ENCODE measurements around the gene ERMAP.

ERMAP gene

DNA sequence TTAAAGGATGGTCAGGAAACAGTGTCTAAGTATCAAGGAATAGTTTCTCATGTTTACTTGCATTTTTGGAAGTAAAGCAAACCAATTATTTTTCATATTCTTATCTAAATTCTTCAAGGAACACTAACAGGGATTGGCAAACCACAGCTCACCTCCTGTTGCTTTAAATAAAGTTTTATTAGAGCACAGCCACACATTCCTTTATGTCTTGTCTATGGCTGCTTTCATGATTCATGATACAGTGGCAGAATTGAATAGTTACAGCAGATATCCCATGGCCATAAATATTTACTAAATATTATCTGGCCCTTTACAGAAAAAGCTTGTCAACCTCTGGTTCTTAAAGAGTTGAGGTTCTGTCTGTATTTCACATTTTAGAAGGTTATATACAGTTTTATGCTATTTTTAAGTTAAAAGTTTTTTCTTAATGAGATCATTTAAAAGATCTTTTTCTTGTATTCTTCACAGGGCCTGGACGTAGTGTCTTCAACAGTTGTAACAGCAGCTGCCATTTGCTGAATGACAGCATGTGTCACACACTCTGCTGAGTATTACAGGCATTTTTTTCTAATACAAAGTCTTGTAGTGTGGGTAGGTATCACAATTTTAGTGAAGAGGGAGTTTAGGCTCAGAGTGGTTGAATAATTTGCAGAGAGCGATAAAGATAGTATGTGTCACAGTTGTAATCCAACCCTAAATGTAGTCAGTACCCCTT lies 32.1 kb downstream of the ERMAP start:
- Histone ChIP-seq H2BK120ac (ENCODE audit: low read depth, low read length) (no peak overlapping the region), H3K79me1 (ENCODE audit: low read depth, low read length) (peaks cover 6% of the 10 kb centered on the region), H3K4me1 (ENCODE audit: control insufficient read depth in 2 of 2, insufficient read depth in 1 of 2, low read depth in 1 of 2, low read length in 2 of 2) (peaks cover 10% of the 10 kb centered on the region in 2 donors), H3K9ac (ENCODE audit: low read depth, low read length, poor library complexity) (no peak overlapping the region), H3K4me3 (ENCODE audit: low read length in 2 of 2) (no peak overlapping the region), H3K27me3 (ENCODE audit: control insufficient read depth in 3 of 3, insufficient read depth in 3 of 3, low read depth in 1 of 3, low read length in 3 of 3) (no peaks in the 10 kb centered on the region), H3K4ac (ENCODE audit: low read length) (no peak overlapping the region), H3K27ac (replicated peaks; ENCODE audit: low read length) (no peak overlapping the region), H3K18ac (ENCODE audit: low read length) (no peak overlapping the region), H2AK5ac (ENCODE audit: low read depth, low read length) (no peak overlapping the region), H2BK12ac (ENCODE audit: low read length) (no peak overlapping the region), H3K36me3 (replicated peaks in 1 of 2; ENCODE audit: control insufficient read depth in 2 of 2, insufficient read depth in 2 of 2, low read length in 2 of 2) (peaks cover 27 to 59% of the 10 kb centered on the region in 2 donors), H4K8ac (ENCODE audit: low read depth, low read length) (no peak overlapping the region), H2AFZ (ENCODE audit: low read length) (no peak overlapping the region), H3K23ac (ENCODE audit: low read depth, low read length, poor library complexity) (no peak overlapping the region), H3K9me3 (replicated peaks in 1 of 2; ENCODE audit: control insufficient read depth in 2 of 2, insufficient read depth in 1 of 2, low read depth in 1 of 2, low read length in 2 of 2) (peaks cover 24 to 27% of the 10 kb centered on the region in 2 donors), H3K4me2 (ENCODE audit: insufficient read depth, low read length, poor library complexity, severe bottlenecking) (no peak overlapping the region), H2BK15ac (ENCODE audit: low read length) (no peak overlapping the region), H4K91ac (ENCODE audit: low read depth, low read length, poor library complexity) (no peak overlapping the region), H2BK5ac (ENCODE audit: low read length) (no peak overlapping the region), H3K14ac (ENCODE audit: low read length) (no peak overlapping the region)
- no CpG with 5 or more reads among the region's 2 CpGs for WGBS, 2 donors (ENCODE audit: extremely low coverage in 2 of 2, insufficient read length in 2 of 2, insufficient replicate concordance in 1 of 2)
- DNase-seq (ENCODE audit: low spot score), result no peak

DNA sequence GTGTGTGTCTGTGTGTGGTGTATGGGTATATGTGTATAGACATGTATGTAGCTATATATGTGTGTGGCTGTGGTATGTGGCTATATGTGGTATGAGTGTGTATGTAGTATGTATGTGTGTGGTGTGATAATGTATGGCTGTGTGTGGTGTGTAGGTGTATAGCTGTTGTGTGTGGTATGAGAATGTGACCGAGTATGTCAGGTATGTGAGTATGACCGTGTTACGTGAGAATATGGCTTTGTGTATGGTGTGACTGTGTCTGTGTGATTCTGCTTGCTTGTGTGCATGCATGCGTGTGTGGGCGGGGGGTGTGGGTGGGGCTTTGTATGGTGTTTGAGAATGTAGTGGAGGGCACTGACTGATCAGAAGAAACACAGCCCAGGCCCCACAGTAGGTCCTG lies 33.0 kb downstream of the ERMAP start:
- no peak overlapping the region for H2AK5ac ChIP-seq (ENCODE audit: low read depth, low read length)
- H4K91ac ChIP-seq (ENCODE audit: low read depth, low read length, poor library complexity), result no peak overlapping the region
- peaks cover 10% of the 10 kb centered on the region in 2 donors for H3K4me1 ChIP-seq (ENCODE audit: control insufficient read depth in 2 of 2, insufficient read depth in 1 of 2, low read depth in 1 of 2, low read length in 2 of 2)
- no peak for DNase-seq (ENCODE audit: low spot score)
- H4K8ac ChIP-seq (ENCODE audit: low read depth, low read length), result no peak overlapping the region
- H3K9me3 ChIP-seq (replicated peaks in 1 of 2; ENCODE audit: control insufficient read depth in 2 of 2, insufficient read depth in 1 of 2, low read depth in 1 of 2, low read length in 2 of 2), result peaks cover 24 to 29% of the 10 kb centered on the region in 2 donors
- no peak overlapping the region for H2BK5ac ChIP-seq (ENCODE audit: low read length)
- H3K18ac ChIP-seq (ENCODE audit: low read length), result no peak overlapping the region
- no peak overlapping the region for H2BK12ac ChIP-seq (ENCODE audit: low read length)
- H3K4me3 ChIP-seq (ENCODE audit: low read length in 2 of 2), result peak overlapping the region in 1 of 2 donors; percentile 7
- H2BK120ac ChIP-seq (ENCODE audit: low read depth, low read length), result no peak overlapping the region
- no peak overlapping the region for H3K9ac ChIP-seq (ENCODE audit: low read depth, low read length, poor library complexity)
- H3K4ac ChIP-seq (ENCODE audit: low read length), result no peak overlapping the region
- no peak overlapping the region for H3K27ac ChIP-seq (replicated peaks; ENCODE audit: low read length)
- H3K14ac ChIP-seq (ENCODE audit: low read length), result no peak overlapping the region
- no peak overlapping the region for H2AFZ ChIP-seq (ENCODE audit: low read length)
- no peaks in the 10 kb centered on the region for H3K27me3 ChIP-seq (ENCODE audit: control insufficient read depth in 3 of 3, insufficient read depth in 3 of 3, low read depth in 1 of 3, low read length in 3 of 3)
- no peak overlapping the region for H2BK15ac ChIP-seq (ENCODE audit: low read length)
- no CpG with 5 or more reads among the region's 5 CpGs for WGBS, 2 donors (ENCODE audit: extremely low coverage in 2 of 2, insufficient read length in 2 of 2, insufficient replicate concordance in 1 of 2)
- H3K4me2 ChIP-seq (ENCODE audit: insufficient read depth, low read length, poor library complexity, severe bottlenecking), result no peak overlapping the region
- peaks cover 27 to 60% of the 10 kb centered on the region in 2 donors for H3K36me3 ChIP-seq (replicated peaks in 1 of 2; ENCODE audit: control insufficient read depth in 2 of 2, insufficient read depth in 2 of 2, low read length in 2 of 2)
- H3K23ac ChIP-seq (ENCODE audit: low read depth, low read length, poor library complexity), result no peak overlapping the region
- H3K79me1 ChIP-seq (ENCODE audit: low read depth, low read length), result peaks cover 6% of the 10 kb centered on the region

DNA sequence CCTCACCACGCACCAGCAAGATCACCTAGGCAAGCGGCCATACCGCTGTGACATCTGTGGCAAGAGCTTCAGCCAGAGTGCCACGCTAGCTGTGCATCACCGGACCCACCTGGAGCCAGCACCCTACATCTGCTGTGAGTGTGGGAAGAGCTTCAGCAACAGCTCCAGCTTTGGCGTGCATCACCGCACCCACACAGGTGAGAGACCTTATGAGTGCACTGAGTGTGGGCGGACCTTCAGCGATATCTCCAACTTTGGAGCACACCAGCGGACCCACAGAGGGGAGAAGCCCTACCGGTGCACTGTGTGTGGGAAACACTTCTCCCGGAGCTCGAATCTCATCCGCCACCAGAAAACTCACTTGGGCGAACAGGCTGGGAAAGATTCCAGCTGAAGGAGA lies 34.5 kb downstream of the ERMAP start:
- Histone ChIP-seq H3K23ac (ENCODE audit: low read depth, low read length, poor library complexity) (no peak overlapping the region), H2BK12ac (ENCODE audit: low read length) (no peak overlapping the region), H2BK15ac (ENCODE audit: low read length) (no peak overlapping the region), H3K4me1 (ENCODE audit: control insufficient read depth in 2 of 2, insufficient read depth in 1 of 2, low read depth in 1 of 2, low read length in 2 of 2) (peaks cover 10% of the 10 kb centered on the region in 2 donors), H2AK5ac (ENCODE audit: low read depth, low read length) (no peak overlapping the region), H3K4me2 (ENCODE audit: insufficient read depth, low read length, poor library complexity, severe bottlenecking) (no peak overlapping the region), H3K4me3 (ENCODE audit: low read length in 2 of 2) (peak overlapping the region in 1 of 2 donors; percentile 44), H3K36me3 (replicated peaks in 1 of 2; ENCODE audit: control insufficient read depth in 2 of 2, insufficient read depth in 2 of 2, low read length in 2 of 2) (peaks cover 27 to 60% of the 10 kb centered on the region in 2 donors), H2BK120ac (ENCODE audit: low read depth, low read length) (no peak overlapping the region), H2AFZ (ENCODE audit: low read length) (no peak overlapping the region), H3K9ac (ENCODE audit: low read depth, low read length, poor library complexity) (no peak overlapping the region), H3K27ac (replicated peaks; ENCODE audit: low read length) (no peak overlapping the region), H2BK5ac (ENCODE audit: low read length) (no peak overlapping the region), H3K79me1 (ENCODE audit: low read depth, low read length) (peaks cover 6% of the 10 kb centered on the region), H3K14ac (ENCODE audit: low read length) (no peak overlapping the region), H3K9me3 (replicated peaks in 1 of 2; ENCODE audit: control insufficient read depth in 2 of 2, insufficient read depth in 1 of 2, low read depth in 1 of 2, low read length in 2 of 2) (peaks cover 27 to 37% of the 10 kb centered on the region in 2 donors), H3K27me3 (ENCODE audit: control insufficient read depth in 3 of 3, insufficient read depth in 3 of 3, low read depth in 1 of 3, low read length in 3 of 3) (no peaks in the 10 kb centered on the region), H4K8ac (ENCODE audit: low read depth, low read length) (no peak overlapping the region), H4K91ac (ENCODE audit: low read depth, low read length, poor library complexity) (no peak overlapping the region), H3K18ac (ENCODE audit: low read length) (no peak overlapping the region), H3K4ac (ENCODE audit: low read length) (no peak overlapping the region)
- DNase-seq (ENCODE audit: low spot score), result no peak
- no CpG with 5 or more reads among the region's 15 CpGs for WGBS, 2 donors (ENCODE audit: extremely low coverage in 2 of 2, insufficient read length in 2 of 2, insufficient replicate concordance in 1 of 2)

DNA sequence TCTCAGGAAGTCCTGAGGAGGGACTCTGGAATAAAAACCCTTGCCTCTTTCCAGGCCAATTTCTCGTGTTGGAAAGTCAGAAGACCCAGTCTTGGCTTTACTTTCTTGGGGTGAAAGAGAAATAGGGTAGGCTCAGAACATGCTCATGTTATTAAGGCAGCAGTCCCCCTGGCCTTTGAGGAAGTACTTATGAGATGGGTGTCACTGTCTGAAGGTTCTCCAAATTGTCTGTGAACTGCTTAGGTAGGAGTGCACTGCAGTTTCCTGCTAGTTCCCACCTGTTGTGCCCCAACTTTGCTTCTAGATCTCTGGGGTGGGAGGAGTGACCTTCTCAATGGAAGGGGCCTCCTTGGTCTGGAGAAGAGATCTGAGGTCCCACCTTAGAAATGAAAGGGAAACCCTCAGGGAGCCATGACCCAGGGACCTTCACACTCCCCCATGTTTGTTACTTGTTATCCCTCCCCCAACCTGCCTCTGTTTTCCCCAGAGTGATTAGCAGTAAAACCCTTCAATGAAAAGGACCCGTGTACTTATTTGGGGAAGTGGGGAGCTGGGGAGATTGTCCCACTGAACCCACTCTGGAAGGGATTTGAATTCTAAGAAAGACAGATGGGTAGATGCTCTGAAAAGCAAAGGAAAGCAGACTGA lies 35.2 kb downstream of the ERMAP start:
- Histone ChIP-seq H3K4me1 (ENCODE audit: control insufficient read depth in 2 of 2, insufficient read depth in 1 of 2, low read depth in 1 of 2, low read length in 2 of 2) (peaks cover 9 to 10% of the 10 kb centered on the region in 2 donors), H2BK15ac (ENCODE audit: low read length) (no peak overlapping the region), H2BK5ac (ENCODE audit: low read length) (no peak overlapping the region), H3K27me3 (ENCODE audit: control insufficient read depth in 3 of 3, insufficient read depth in 3 of 3, low read depth in 1 of 3, low read length in 3 of 3) (no peaks in the 10 kb centered on the region), H3K14ac (ENCODE audit: low read length) (no peak overlapping the region), H3K27ac (replicated peaks; ENCODE audit: low read length) (no peak overlapping the region), H2AFZ (ENCODE audit: low read length) (no peak overlapping the region), H3K4me2 (ENCODE audit: insufficient read depth, low read length, poor library complexity, severe bottlenecking) (no peak overlapping the region), H3K36me3 (replicated peaks in 1 of 2; ENCODE audit: control insufficient read depth in 2 of 2, insufficient read depth in 2 of 2, low read length in 2 of 2) (peaks cover 27 to 60% of the 10 kb centered on the region in 2 donors), H2AK5ac (ENCODE audit: low read depth, low read length) (no peak overlapping the region), H3K4me3 (ENCODE audit: low read length in 2 of 2) (no peak overlapping the region), H3K9ac (ENCODE audit: low read depth, low read length, poor library complexity) (no peak overlapping the region), H4K91ac (ENCODE audit: low read depth, low read length, poor library complexity) (no peak overlapping the region), H3K4ac (ENCODE audit: low read length) (no peak overlapping the region), H4K8ac (ENCODE audit: low read depth, low read length) (no peak overlapping the region), H2BK120ac (ENCODE audit: low read depth, low read length) (no peak overlapping the region), H3K79me1 (ENCODE audit: low read depth, low read length) (peaks cover 2% of the 10 kb centered on the region), H3K18ac (ENCODE audit: low read length) (no peak overlapping the region), H3K9me3 (replicated peaks in 1 of 2; ENCODE audit: control insufficient read depth in 2 of 2, insufficient read depth in 1 of 2, low read depth in 1 of 2, low read length in 2 of 2) (peaks cover 27 to 39% of the 10 kb centered on the region in 2 donors), H2BK12ac (ENCODE audit: low read length) (no peak overlapping the region), H3K23ac (ENCODE audit: low read depth, low read length, poor library complexity) (no peak overlapping the region)
- DNase-seq (ENCODE audit: low spot score), result no peak
- WGBS, 2 donors (ENCODE audit: extremely low coverage in 2 of 2, insufficient read length in 2 of 2, insufficient replicate concordance in 1 of 2), result no CpG with 5 or more reads among the region's 2 CpGs
